LNCaP clone FGC (cell line): ENCODE measurements around the gene ARFGEF2.

Experiments used
- DNase-seq: peaks from one replicate; pipeline ENCODE4 v3.0.0-alpha.2; 2011; ENCODE audit warnings: low read depth
- H3K4me3 ChIP-seq: 2 replicates; pipeline ENCODE4 v1.5.1; 2011; ENCODE audit warnings: mild to moderate bottlenecking, low read depth, low read length, control low read depth
- TF ChIP-seq, protein P1 (sequence below): IDR thresholded peaks from 2 replicates; pipeline ENCODE4 v1.5.1; 2012; ENCODE audit warnings: mild to moderate bottlenecking; ENCODE audit not compliant: control insufficient read depth, insufficient read depth; ENCODE audit errors: extremely low read depth

ARFGEF2 gene

DNA sequence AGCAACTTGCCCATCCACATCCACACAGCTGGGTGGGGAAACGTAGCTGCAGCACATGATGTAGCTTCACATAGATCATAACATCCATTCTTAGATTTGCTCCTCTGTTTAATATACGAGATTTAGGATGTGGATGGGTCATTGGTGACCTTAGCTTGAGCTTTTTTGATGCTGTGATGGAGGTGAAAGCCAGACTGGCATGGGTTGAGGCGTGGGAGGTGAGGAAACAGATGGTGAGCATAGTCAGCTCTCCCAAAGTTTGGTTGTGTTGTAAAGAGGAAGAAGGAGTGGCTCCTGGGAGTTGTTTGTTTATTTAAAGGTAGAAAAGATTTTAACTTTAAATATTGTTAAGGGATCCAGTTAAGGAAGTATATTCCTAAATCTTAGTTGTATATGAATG lies 5.3 kb downstream of the ARFGEF2 start:
- TF ChIP-seq, protein P1, sequence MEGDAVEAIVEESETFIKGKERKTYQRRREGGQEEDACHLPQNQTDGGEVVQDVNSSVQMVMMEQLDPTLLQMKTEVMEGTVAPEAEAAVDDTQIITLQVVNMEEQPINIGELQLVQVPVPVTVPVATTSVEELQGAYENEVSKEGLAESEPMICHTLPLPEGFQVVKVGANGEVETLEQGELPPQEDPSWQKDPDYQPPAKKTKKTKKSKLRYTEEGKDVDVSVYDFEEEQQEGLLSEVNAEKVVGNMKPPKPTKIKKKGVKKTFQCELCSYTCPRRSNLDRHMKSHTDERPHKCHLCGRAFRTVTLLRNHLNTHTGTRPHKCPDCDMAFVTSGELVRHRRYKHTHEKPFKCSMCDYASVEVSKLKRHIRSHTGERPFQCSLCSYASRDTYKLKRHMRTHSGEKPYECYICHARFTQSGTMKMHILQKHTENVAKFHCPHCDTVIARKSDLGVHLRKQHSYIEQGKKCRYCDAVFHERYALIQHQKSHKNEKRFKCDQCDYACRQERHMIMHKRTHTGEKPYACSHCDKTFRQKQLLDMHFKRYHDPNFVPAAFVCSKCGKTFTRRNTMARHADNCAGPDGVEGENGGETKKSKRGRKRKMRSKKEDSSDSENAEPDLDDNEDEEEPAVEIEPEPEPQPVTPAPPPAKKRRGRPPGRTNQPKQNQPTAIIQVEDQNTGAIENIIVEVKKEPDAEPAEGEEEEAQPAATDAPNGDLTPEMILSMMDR, result no peak
- DNase-seq, result no peak
- H3K4me3 ChIP-seq, result no peak overlapping the region

DNA sequence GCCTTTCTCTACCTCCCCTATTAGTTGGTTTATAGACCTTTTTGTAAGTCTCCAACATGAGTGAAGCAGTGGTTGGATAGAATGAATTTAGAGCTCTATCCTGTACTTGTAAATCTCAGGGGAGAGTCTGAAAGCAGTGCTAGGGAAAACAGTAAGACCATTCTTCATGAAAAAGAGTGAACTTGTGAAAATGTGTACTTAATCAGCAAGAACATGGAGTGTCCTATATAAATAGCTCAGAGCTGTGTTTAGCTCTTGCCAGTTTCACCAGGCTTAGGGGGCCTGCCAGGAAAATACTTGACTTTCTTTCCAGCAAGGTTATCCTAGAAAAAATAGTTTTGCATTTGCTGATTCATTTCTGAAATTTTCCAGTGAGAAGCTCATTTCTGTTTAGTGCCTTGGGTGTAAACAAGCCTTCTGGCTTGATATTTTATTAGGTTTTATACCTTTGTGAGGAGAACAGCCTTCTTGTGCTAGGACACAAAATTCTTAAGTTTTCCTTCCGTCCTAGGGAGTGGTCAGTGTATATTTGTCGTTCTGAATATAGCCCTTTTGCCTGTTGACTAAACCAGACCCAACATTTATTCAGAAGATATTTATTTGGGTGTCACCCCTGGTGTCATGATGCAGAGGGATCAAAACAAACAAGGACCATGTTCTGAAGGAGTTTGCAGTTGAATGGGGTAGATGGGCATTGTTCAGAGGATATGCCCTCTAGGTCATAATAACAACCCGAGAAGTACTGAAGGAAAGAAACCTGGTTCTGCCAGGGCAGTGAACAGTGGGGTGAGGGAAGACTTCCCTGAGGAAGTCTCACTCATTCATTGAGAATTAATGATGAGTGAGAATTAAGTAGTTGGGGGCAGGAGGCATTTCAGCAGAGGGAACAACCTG lies 7.6 kb downstream of the ARFGEF2 start:
- no peak for DNase-seq
- TF ChIP-seq, protein P1, result no peak
- H3K4me3 ChIP-seq, result no peak overlapping the region

DNA sequence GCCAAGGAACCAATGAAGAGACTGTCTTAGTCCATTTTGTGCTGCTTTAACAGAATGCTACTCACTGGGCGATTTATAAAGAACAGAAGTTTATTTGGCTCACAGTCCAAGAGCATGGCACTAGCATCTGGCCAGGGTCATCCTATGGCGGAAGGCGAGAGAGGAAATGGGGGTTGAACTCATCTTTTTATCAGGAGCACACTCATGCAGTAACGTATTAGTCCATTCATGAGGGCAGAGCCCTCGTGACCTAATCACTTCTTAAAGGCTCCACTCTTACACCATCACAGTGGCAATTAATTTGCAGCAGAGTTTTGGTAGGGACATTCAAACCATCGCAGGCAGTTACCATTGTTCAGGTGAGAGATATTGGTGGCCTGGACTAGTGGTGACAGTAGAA lies 8.5 kb downstream of the ARFGEF2 start:
- TF ChIP-seq, protein P1, result no peak
- no peak overlapping the region for H3K4me3 ChIP-seq
- no peak for DNase-seq

DNA sequence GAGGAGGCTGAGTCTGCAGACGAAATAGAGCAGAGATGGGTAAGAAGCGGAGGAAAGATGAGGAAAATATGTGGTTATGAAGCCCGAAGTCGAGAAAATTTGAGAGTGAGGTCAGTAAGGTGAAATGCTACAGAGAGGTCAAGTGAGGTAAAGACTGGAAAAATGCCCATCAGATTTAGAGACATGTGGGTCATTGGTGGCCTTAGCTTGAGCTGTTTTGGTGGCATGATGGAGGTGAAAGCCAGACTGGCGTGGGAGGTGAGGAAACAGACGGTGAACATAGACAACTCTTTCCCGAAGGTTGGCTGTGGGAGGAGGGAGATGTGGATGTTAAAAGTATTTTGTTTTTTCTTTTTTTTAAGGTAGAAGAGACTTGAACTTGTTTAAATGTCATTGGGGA lies 9.4 kb downstream of the ARFGEF2 start:
- H3K4me3 ChIP-seq, result no peak overlapping the region
- no peak for DNase-seq
- TF ChIP-seq, protein P1, result no peak

DNA sequence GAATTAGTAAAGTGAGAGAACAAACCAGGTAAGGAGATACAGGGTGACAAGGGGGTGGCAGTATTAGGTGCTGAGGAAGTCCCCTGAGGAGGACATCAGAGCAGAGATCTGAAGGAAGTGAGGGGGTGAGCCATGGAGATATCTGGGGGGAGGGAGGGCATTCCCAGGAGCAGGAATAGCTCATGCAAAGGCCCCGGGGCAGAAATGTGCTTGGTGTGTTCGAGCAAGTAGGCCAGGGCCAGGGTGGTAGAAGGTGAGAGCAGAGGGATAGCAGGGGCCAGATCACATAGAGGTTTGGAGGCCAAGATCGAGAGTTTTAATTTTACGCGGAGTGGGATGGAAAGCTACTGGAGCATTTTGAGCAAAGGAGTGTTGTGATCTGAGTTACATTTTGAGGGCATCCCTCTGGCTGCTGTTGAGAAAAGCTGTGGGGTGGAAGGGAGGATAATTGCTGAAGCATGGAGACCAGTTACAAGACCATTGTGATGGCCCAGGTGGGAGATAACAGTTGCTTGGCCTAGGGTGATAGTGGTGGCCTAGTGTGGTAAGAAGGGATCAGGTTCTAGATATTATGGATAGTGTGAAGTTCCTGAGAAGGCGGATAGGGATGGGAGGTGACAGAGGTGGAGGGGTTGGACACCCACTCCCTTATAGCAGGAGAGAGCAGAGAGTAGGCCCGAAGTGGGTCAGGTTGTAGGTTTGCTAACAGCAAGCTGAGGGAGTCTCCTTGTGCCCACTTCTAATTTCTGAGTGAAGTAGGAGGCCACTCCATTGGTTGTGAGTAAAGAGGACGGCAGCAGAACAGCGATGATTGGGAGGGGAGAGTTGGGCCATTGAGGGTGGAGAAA lies 10.2 kb downstream of the ARFGEF2 start:
- DNase-seq, result no peak
- TF ChIP-seq, protein P1, result no peak
- no peak overlapping the region for H3K4me3 ChIP-seq

DNA sequence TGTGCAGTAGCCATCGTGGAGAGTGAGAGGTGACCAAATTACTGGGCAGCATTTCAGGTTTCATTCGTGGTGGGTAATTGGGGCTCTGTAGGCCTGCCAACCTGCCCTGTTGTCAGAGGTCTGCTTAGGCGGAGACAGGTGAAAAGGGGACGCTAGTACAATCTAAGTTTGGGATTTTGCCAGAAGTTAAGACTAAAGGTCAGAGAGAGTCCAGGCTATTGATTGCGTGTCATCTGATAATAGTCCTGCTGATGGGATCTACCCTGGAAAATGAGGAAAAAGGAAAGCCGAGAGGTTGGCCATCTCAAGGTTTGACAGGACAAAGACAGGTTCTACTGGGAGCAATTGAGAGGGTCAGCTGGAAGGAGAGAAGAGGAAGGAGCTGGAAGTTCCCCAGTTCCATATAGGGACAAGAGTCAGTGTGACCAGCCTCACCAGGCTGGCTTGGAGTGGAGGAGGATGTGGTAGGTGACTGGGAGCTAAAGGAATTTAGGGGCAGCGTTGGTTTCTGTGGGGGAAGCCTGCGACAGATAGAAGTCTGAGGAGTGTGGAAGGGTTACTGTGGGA lies 10.9 kb downstream of the ARFGEF2 start:
- no peak for DNase-seq

More for the DNA sequence above, 10.9 kb downstream of the ARFGEF2 start:
- TF ChIP-seq, protein P1, result no peak
- no peak overlapping the region for H3K4me3 ChIP-seq
